ENCODE measurements around the gene DHRSX. TPM values are rescaled to one million over a fixed set of nuclear protein-coding genes. Genes with fewer than 3 reads are reported as not detected.

DHRSX gene
- total and polyA plus RNA-seq, 2 donors (not counting 3 experiments of a cell fraction or from before 2014, with no cell fraction given) = 27.1 to 37.7 TPM

DNA sequence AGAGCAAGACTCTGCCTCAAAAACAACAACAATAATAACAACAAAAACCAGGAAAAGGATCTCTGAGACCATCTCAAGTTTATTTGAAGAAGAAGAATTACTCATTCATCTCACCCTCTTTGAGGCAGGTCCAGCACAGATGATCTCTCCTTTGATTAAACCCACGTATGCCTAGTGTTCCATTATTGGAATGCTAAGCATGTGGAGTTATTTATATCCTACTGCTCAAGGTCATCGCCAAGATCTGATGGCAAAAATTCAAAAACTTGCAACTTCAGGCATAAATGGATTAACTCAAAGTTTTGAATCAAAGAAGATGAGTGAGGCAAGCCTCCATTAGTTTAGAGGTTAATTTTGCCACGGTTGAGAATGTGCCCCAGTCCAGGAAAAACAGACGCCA, 184.2 kb downstream of the DHRSX start:
- H3K4me1 ChIP-seq (ENCODE audit: control insufficient read depth, extremely low read depth, insufficient read depth, low read length) = no peaks in the 10 kb centered on the region
- no TSS peak for BruUV-seq (replicated peaks)
- dilution Hi-C loops (cut with MboI; ENCODE audit: extremely low pct_ligation_motif_present, low sequenced_read_pairs) (no loop called here), intact Hi-C loops (cut with micrococcal nuclease) (no loop called here)
- no peak overlapping the region for H3K4me3 ChIP-seq (replicated peaks in 1 of 3; ENCODE audit: insufficient read depth in 1 of 3, low read depth in 1 of 3, low read length in 3 of 3)
- H3K9me1 ChIP-seq (replicated peaks; ENCODE audit: control insufficient read depth, extremely low read depth, insufficient read depth, low read length) = no peaks in the 10 kb centered on the region
- no peak overlapping the region for H3K9ac ChIP-seq (replicated peaks; ENCODE audit: extremely low read depth, insufficient read depth, low read length)
- no peak overlapping the region for H3K27ac ChIP-seq (ENCODE audit: insufficient read depth, low read depth, low read length)
- H3K27me3 ChIP-seq (ENCODE audit: control insufficient read depth in 2 of 2, insufficient read depth in 2 of 2, low read length in 2 of 2) = no peaks in the 10 kb centered on the region
- H3K4me2 ChIP-seq (ENCODE audit: insufficient read depth, low read length) = no peak overlapping the region
- no peaks in the 10 kb centered on the region for H4K20me1 ChIP-seq (replicated peaks; ENCODE audit: control insufficient read depth, extremely low read depth, insufficient read depth, low read length)
- no peaks in the 10 kb centered on the region for H3K79me2 ChIP-seq (ENCODE audit: control insufficient read depth, insufficient read depth, low read length)
- POLR2A ChIA-PET = no interaction called here
- no peaks in the 10 kb centered on the region for H3K36me3 ChIP-seq (ENCODE audit: control insufficient read depth in 2 of 2, extremely low read depth in 1 of 2, insufficient read depth in 2 of 2, low read length in 2 of 2)
- H2AFZ ChIP-seq (ENCODE audit: low read depth, low read length) = no peak overlapping the region
- no peak for TF ChIP-seq POLR2A (IDR thresholded peaks at IDR 0.05; ENCODE audit: low read depth, low read length)
- TF ChIP-seq JUN (IDR thresholded peaks at IDR 0.05; ENCODE audit: borderline replicate concordance, insufficient read depth, insufficient read length, low read depth) = no peak
- no peak for TF ChIP-seq EZH2 (IDR thresholded peaks at IDR 0.05; ENCODE audit: borderline replicate concordance, low read depth, low read length, severe bottlenecking)
- TF ChIP-seq GATA2 (IDR thresholded peaks at IDR 0.05; ENCODE audit: insufficient read depth, insufficient read length, low read depth, low read length) = no peak
- FAIRE-seq (no peak), DNase-seq (ENCODE audit: low read depth, low spot score) (no peak)
- H3K9me3 ChIP-seq (replicated peaks; ENCODE audit: control insufficient read depth, insufficient read depth, low read length) = no peaks in the 10 kb centered on the region
- CTCF ChIA-PET = no interaction called here

DNA sequence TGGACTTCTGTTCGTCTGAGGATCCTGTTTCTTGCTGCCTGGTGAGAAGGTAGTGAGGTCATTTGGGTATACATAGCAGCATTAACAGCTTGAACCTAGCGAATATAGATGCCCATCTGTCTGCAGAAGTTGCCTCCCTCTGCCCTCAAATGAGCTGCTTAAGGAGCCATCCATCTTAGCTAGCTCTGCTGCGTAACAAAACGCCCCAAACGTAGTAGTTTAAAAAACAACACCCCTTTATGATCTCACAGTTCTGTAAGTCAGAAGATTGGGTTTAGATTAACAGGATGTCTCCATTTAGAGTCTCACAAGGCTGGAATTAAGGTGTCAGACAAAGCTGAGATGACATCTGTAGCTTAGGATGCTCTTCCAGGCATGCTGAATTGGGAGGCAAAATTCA, 185.3 kb downstream of the DHRSX start:
- no peaks in the 10 kb centered on the region for H3K4me1 ChIP-seq (ENCODE audit: control insufficient read depth, extremely low read depth, insufficient read depth, low read length)
- H2AFZ ChIP-seq (ENCODE audit: low read depth, low read length) = no peak overlapping the region
- no peak for TF ChIP-seq JUN (IDR thresholded peaks at IDR 0.05; ENCODE audit: borderline replicate concordance, insufficient read depth, insufficient read length, low read depth)
- TF ChIP-seq, protein P1, sequence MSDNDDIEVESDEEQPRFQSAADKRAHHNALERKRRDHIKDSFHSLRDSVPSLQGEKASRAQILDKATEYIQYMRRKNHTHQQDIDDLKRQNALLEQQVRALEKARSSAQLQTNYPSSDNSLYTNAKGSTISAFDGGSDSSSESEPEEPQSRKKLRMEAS (IDR thresholded peaks at IDR 0.05; ENCODE audit: insufficient read depth, insufficient read length) = no peak
- no peak for TF ChIP-seq EZH2 (IDR thresholded peaks at IDR 0.05; ENCODE audit: borderline replicate concordance, low read depth, low read length, severe bottlenecking)
- H3K4me2 ChIP-seq (ENCODE audit: insufficient read depth, low read length) = no peak overlapping the region
- dilution Hi-C loops (cut with MboI; ENCODE audit: extremely low pct_ligation_motif_present, low sequenced_read_pairs) = no loop called here
- BruUV-seq (replicated peaks) = no TSS peak
- no peaks in the 10 kb centered on the region for H3K36me3 ChIP-seq (ENCODE audit: control insufficient read depth in 2 of 2, extremely low read depth in 1 of 2, insufficient read depth in 2 of 2, low read length in 2 of 2)
- FAIRE-seq (no peak), DNase-seq (ENCODE audit: low read depth, low spot score) (no peak)
- H3K27me3 ChIP-seq (ENCODE audit: control insufficient read depth in 2 of 2, insufficient read depth in 2 of 2, low read length in 2 of 2) = no peaks in the 10 kb centered on the region
- CTCF ChIA-PET = no interaction called here
- H3K27ac ChIP-seq (ENCODE audit: insufficient read depth, low read depth, low read length) = no peak overlapping the region
- no peaks in the 10 kb centered on the region for H3K79me2 ChIP-seq (ENCODE audit: control insufficient read depth, insufficient read depth, low read length)
- no peaks in the 10 kb centered on the region for H3K9me1 ChIP-seq (replicated peaks; ENCODE audit: control insufficient read depth, extremely low read depth, insufficient read depth, low read length)
- intact Hi-C loops (cut with micrococcal nuclease) = no loop called here
- POLR2A ChIA-PET = no interaction called here
- no peaks in the 10 kb centered on the region for H3K9me3 ChIP-seq (replicated peaks; ENCODE audit: control insufficient read depth, insufficient read depth, low read length)
- no peaks in the 10 kb centered on the region for H4K20me1 ChIP-seq (replicated peaks; ENCODE audit: control insufficient read depth, extremely low read depth, insufficient read depth, low read length)
- no peak overlapping the region for H3K9ac ChIP-seq (replicated peaks; ENCODE audit: extremely low read depth, insufficient read depth, low read length)
- no peak overlapping the region for H3K4me3 ChIP-seq (replicated peaks in 1 of 3; ENCODE audit: insufficient read depth in 1 of 3, low read depth in 1 of 3, low read length in 3 of 3)

All from endothelial cell of umbilical vein (primary cell).